Measurements from ENCODE around the gene GIT2.

Gene GIT2

DNA sequence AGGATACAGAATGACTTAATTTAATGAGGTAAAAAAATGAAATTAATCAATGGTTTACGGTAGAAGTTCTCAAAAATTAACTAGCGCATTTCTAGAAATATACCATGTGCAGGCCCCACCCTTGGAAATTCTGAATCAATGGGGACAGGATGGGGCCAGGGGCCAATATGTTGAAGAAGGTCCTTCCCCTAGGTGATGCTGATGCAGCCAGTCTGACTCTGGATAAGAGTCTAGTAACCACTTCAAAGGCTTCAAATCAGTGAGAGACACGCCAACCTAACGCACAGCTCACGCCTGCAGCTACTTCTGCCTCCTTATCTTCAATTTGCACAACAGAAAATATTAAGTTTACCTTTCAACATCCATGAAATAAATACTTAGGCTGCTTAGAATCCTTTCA is 14.9 kb downstream of the GIT2 start:
- no peak for DNase-seq (ENCODE audit: low read depth)

DNA sequence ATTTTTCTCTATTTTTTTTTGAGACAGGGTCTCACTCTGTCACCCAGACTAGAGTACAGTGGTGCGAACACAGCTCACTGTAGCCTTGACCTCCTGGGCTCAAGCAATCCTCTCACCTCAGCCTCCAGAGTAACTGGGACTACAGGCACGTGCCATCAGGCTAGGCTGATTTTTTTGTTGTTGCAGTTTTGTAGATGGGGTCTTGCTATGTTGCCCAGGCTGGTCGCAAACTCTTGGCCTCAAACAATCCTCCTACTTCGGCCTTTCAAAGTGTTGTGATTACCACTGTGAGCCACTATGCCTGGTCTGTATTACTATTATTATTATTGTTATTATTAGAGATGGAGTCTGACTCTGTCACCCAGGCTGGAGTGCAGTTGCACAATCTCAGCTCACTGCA is 23.3 kb downstream of the GIT2 start:
- no peak for DNase-seq (ENCODE audit: low read depth)

DNA sequence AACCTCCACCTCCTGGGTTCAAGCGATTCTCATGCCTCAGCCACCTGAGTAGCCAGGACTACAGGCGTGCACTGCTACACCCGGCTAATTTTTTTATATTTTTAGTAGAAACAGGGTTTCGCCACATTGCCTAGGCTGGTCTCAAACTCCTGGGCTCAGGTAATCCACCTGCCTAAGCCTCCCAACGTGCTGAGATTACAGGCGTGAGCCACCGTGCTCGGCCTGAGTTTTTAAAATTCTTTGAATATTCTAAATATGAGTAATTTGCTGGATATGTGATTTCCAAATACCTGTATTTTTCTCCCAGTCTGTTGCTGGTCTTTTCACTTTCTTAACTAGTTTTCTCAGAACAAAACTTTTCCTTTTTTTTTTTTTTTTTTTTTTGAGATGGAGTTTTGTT is 27.4 kb downstream of the GIT2 start:
- DNase-seq (ENCODE audit: low read depth): no peak

DNA sequence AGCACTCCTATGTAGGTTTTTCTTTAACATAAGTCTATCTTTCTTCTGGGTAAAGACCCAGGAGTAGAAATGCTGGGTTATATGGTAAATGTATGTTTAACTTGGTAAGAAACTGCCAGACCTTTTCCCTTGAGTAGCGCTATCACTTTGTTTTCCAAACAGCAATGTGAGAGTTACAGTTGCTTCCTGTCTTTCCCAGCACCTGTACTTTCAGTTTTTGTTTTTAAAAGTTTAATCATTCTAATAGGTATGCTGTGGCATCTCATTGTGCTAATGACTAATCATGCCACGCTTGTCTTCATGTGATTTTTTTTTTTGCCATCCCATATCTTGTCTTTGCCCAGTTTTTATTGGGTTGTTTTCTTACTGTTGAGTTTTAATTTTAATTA is 28.1 kb downstream of the GIT2 start:
- no peak for DNase-seq (ENCODE audit: low read depth)

DNA sequence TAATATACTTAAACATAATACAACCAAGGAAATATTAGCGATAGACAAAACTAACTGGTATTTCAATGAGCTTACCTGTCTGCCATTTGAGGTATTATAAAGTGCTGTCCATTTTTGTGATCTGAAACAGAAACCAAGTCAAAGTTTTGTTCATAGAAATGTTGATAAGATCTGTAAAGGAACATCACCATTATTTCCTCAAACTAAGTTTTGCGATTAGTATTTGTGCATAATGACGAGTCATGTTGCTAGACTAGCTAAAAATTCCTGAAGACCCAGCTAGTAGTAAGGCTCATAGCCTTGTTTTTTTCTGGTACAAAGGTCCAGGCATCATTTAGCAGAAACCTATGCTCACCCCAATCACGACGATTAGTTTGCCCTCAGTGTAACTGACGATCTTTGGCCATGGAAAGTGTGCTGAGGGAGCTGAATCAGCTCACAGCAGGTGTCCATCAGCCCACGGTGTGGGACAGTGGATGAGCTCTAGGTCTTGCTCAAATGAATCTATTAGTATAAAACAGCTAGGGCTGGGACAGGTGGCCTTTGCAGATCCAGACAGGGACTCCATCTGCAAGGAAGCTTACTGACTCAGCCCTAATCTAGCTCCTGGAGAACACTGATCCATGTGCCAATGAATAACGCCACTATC is 28.7 kb downstream of the GIT2 start:
- DNase-seq (ENCODE audit: low read depth): no peak

DNA sequence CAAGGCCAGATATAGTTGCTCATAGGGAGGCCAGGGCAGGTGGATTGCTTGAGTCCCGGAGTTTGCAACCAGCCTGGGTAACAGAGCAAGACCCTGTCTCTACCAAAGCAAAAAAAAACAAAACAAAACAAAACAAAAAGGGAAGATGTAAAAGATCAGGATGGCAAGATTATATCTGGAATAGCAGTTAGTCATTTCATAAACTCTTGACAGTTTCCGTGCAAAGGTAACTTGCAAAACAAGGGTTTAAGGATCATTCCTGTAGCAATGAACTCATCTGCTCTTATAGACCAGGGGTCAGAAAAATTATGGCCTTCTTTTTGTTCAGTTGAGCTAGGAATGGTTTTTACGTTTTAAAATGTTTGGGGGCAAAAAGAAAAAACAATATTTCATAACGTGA is 29.6 kb downstream of the GIT2 start:
- no peak for DNase-seq (ENCODE audit: low read depth)

DNA sequence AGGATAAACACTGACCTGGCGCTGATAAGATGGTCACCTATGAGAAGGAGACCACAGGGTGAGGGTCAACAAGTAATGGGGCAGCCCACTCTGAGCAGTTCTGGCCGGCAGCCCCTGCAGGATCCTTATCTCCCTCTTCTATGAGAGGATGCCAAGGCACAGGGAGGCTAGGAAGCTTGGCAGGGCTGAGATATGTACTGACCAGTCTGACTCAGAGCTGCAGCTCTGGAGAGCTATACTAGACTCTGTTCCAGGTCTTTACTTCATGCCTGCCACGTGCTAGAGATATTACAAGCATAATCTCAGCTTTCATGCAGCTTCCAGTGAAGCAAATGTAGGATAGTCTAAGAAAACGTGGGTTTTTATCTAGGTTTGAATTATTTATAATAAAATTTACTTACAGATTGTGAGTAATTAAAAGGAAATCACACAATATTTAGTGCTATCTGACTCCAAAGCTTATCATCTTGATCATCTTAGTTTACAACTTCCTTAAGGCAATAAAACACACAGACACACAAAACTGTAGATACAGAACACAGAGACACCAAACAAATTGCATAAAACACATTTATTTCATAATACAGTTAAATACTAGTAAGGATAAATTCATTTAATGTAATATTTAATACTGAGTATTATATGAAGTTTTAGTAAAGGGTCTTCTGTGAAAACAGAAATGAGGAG is 32.3 kb downstream of the GIT2 start:
- peak; percentile 82 for DNase-seq (ENCODE audit: low read depth)

DNA sequence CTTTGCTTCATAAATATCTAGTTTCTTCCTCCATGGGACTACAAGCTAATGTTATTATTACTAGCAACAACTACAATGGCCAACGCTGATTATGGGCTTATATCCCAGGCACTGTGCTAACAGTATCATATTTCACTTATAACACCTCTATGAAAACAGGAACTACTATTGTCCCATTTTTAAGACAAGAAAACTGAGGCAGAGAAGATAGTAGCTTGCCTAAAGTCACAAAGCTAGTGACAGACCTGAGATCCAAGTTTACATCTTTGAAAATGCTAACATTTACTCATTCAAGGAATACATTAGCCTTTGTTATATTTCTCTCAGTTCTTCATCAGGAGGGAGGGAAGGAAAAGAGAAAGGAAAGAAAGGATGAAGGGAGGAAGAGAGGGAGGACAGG is 32.8 kb downstream of the GIT2 start:
- no peak for DNase-seq (ENCODE audit: low read depth)

DNA sequence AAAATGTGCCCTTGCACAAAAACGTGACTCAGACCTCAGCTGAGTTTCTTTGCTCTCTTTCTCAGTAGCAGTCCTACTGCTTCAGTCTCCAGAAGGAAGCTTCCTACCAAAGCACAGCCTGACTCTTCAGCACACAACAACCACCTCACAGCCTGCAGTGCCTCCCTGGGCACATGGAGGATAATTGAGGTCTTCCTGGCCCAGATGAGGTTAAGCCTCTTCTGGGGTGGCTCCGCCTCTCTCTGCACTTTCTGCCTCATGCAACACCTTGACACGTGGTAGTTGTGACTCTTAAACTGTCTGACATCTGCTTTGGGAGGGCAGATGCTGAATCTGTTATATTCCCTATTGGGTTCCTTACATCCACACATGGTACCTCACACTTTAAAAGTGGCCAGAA is 33.8 kb downstream of the GIT2 start:
- peak; percentile 44 for DNase-seq (ENCODE audit: low read depth)

DNA sequence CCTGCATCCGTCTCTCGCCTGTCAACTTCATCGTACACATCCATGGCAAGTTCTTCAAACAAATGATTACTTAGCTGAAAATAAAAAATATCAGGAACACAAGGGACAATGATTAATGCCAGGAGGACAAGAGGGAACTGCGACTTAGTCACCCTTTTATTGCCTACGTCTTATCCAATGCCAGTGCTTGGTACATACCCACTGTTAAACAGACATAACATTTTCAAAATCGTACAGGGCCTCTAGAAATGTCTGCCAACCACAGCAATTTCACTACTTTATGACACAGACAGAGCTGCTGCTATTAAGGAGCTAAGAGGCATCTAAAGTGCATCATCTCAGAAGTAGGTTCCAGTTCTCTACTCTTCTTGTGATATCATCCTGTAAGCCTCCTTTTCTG is 34.6 kb downstream of the GIT2 start:
- DNase-seq (ENCODE audit: low read depth): peak; percentile 42

DNA sequence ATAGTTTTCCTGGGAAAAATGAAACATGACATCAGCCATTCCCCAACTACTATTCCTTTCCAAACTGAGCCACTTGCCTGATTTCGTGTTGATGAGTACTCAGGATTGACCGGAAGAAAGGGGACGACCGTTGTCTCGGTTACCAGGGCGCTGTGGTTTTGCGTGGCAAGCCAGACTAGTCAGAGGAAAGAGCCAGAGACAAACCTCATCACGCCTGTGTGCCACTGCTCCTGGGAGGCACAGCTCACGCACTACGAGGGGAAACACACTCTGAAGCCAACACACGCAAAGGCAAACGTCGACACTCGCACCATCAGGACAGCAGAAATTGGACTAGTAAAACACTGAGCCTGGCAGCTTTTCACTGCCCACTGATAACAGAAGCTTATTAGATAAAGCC is 35.0 kb downstream of the GIT2 start:
- DNase-seq (ENCODE audit: low read depth): no peak

DNA sequence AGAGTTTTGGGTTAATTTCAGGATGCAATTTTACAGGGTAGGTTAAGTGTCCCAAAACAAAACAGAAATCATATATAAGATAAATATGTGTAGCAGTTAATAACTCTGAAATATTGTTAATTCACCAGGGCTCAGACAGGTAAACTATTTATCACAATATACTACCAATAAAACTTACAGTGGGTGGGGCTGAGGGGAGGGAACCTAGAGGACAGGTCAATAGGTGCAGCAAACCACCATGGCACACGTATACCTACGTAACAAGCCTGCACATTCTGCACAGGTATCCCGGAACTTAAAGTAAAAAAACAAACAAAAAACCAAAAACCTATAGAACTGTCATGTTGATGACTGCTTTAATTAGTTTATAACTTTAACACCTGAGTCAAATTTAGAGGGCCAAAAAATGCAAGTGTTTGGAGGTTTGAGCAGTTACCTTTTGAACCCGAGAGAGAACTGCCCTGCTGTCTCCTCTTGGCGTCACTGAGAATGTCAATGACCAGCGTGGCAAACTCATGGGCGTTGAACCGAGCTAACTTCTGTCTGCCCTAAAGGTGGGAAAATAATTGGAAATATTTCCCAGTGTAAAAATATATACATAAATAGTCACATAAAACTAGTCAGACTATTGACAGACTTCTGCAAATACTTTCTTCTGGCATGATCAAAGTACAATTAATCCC is 36.6 kb downstream of the GIT2 start:
- no peak for DNase-seq (ENCODE audit: low read depth)

DNA sequence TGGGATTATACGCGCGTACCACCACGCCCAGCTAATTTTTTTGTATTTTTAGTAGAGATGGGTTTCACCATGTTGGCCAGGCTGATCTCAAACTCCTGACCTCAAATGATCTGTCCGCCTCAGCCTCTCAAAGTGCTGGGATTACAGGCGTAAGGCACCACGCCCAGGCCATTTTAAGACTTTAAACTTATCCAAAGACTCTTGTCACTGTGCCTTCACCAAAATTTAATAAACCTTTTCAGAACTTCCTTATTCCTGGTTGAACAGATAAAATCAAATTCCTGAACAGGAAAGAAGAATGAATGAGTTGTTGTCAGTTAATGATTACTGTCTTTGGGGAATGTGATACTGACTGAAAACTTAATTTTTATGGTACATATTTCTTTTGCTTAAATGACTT is 37.8 kb downstream of the GIT2 start:
- DNase-seq (ENCODE audit: low read depth): no peak

DNA sequence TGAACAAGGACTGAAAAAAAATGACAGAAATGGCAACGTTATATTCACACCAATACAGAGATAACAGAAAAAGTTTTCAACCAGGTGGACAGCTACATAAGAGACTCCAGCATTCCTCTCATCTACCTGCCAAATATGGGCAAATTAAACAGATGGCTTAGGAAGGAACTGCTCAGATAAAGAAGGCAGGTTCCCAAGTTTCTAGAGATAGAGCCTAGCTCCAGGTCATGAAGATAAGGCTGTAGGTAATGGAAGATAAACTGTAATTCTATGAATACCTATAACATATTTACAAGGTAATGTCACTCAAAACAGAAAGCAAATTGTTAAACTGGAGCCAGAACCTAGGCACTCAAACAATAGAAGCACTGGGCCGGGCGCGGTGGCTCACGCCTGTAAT is 42.5 kb downstream of the GIT2 start:
- DNase-seq (ENCODE audit: low read depth): no peak

DNA sequence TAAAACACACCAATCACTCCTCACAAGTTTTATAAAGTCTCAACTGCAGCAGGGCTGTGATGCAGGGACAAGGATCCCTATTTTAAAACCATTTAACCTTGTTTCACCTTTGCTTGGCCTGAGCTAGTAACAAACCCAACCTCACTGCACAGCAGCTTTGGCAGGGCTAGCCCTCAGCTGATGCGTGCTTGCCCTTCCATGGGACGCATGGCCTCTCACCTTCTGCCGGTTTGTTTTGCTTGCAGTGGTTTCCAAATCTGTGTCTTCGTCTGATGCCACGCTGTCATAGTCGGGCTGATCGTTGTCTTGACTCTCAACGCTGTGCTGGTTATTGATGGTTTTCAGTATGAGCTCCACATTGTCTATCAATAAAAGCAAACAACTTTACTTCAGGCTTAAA is 43.3 kb downstream of the GIT2 start:
- no peak for DNase-seq (ENCODE audit: low read depth)

DNA sequence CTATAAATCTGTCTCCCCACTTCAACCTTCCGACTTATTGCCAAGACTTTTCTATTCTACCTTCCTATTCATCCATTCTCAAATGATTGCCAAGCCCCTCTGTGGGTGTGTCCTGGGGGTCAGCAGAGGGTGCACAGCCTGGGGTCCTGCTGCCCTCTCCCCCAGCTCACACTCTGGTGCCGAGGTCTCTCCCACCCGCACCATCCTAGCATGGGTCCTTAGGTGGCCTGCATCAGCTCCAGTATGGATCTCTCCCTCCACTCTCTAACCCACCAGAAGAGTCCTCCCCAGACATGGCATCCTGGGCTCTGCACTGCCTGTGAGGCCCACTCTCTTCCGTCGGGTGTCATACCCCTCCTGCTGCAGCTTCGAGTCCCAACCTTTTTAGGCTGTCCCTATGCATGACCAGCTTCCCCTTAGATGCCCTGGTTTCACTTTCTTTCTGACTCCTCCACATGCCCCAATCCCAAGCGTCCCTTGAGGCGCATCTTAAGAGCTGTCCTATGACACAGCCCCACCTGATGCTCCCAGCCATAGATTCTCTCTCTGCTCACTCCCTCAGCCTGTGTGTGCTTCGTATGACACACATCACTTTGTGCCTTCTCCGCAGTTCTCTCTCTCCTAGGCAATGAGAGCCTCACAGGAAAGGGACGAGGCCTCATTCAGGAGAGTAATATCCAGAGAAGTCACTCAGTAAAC is 43.9 kb downstream of the GIT2 start:
- DNase-seq (ENCODE audit: low read depth): no peak

DNA sequence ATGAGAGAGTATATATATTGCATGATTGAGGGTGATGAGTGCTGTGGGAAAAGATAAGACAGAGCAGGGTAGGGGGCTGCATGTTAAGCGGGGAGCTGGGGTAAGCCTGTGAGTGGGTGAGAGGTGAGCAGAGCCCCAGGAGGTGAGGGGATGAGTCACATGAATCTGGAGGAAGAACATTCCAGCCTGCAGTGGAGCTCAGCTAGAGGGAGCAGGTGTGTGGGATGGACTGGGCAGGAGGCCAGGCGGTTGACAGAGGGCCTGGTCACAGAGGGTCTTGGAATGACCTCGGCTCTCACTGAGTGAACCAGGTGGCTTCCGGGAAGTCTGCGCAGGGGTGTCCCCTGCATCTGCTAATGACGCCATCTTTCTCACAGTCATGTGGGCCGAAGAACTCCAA is 44.4 kb downstream of the GIT2 start:
- peak; percentile 79 for DNase-seq (ENCODE audit: low read depth)

DNA sequence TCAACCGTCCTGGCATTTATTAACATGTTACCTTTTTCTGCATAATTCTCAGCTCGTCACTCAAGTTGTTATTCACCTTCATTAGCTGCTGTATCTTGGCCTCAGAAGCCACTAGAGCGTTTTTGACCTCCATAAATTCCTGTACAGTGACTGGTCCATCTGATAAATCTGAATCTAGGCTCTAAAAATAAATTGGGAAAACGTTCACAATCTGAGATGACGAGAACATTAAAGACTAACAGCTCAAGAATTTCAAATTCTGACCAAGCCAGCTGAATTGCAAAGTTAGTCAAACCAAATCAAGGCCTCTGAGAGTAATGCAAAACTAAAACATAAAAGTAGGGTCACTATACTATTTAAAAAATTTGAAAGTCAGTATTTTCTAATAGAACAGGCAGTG is 45.0 kb downstream of the GIT2 start:
- peak; percentile 97 for DNase-seq (ENCODE audit: low read depth)

DNA sequence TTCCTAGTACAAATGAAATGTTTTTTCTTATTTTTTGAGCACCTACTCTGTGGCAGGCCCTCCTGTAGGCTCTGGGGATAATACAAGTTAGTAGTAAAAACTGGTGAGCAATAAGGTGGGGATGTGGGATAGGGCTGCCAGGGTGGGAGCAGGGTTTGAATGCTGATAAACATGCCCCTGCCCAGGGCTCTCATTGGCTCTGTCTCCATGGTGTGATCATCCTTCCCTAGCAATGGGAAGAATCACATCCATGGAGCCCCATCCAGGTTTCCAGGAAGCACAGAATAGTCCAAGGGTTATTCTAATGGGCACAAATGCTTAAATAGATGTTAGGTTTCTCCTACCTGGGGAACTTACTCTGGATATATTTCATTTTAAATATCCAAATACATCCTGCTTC is 45.5 kb downstream of the GIT2 start:
- no peak for DNase-seq (ENCODE audit: low read depth)

DNA sequence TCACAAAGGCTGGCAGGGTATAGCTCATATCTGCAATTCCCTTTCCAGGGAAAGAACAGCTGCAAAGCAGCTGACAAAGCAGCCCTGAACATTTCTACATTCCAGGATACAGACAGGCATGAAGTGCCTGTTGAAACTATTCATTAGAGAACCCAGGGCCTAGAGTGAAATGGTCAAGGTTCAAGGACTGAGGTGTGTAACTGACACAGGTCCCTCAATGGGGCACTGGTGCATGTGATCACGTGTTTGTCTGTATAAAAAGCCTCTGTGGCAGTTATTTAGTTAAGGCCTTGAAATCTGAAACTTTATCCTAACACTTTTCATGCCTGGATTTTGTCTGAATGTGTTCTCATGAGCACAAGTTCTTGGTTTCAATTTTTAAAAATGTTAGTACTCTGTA is 47.1 kb downstream of the GIT2 start:
- DNase-seq (ENCODE audit: low read depth): peak; percentile 81

DNA sequence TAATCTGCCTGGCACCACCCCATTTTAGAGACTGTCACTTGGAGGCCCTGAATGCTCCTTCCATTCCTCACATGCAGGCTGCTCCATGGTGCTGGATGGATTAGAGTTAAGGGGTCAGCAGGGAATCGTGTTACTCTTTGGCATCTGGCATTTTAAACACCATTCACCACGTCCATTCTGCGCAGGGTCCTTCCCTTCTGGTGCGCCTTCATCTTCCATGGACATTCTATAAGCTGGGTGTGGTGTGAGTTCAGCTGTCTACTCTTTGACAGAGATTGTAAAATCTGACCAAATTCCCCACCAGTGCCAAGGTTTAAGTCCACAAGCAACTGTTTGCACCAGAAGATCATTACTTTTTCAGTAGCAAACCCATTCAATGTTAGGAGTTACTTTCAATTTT is 47.8 kb downstream of the GIT2 start:
- no peak for DNase-seq (ENCODE audit: low read depth)

DNA sequence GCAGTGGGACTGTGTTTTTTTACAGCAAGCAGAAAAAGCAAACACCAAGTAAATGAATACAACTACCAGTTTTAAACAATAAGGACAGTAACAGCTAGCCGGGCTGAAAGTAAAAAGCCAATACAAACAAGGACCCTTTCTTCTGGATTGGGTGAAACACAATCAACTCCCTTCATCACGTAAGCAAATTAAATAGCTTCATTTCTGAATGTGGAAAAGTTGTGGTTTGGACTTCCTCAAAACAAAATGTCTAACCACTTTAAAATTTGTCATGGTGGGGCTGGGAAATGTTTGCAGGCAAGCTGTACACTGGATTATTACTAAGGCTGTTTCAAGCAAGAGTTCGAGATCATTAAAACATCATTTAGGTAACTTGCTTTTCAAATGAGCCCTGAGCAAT is 48.6 kb downstream of the GIT2 start:
- peak; percentile 92 for DNase-seq (ENCODE audit: low read depth)

DNA sequence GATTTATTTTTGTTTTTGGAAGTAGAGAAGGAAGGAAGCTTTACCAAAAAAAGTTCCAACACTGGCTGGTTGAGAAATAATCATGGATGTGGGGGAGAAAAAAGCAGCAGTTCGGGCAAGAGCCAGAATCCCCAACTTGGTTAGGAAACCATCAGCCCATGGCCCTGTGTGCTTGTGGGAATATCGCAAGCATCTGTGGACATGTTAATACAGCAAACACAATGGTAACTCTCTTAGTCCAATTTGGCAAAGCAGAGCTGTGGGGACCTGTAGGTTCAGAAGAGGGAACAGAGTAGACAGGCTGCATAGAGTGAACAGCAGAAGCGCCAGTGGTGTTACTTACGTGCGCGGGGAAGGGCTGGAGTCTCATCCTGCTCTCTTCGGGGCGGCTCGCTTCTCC is 49.3 kb downstream of the GIT2 start:
- no peak for DNase-seq (ENCODE audit: low read depth)
